Uterus (tissue), 4 donors: ENCODE measurements around the gene FRMD5. TPM values are rescaled to one million over a fixed set of nuclear protein-coding genes. Genes with fewer than 3 reads are reported as not detected.

Source experiments
- DNase-seq, 2 donors: peaks; one replicate each; pipeline ENCODE4 v3.0.0-alpha.2; 2019 to 2020
- H3K27ac ChIP-seq, 2 donors: fragments of 200-600 bp; sonication (generic); 1 replicate in 1 of 2; 2 replicates in 1 of 2; pipeline ENCODE4 v1.5.1; 2016 to 2018
- H3K27me3 ChIP-seq, 2 donors: fragments of 200-600 bp; sonication (generic); one replicate each; pipeline ENCODE4 v1.5.1; 2018 to 2019; ENCODE audit warnings: control low read depth in 1 of 2
- H3K36me3 ChIP-seq, 2 donors: fragments of 200-600 bp; sonication (generic); one replicate each; pipeline ENCODE4 v1.5.1; 2019; ENCODE audit warnings: control low read depth in 1 of 2
- H3K4me1 ChIP-seq, 2 donors: fragments of 200-600 bp; sonication (generic); one replicate each; pipeline ENCODE4 v1.5.1; 2018 to 2019; ENCODE audit warnings: control low read depth in 1 of 2
- H3K4me3 ChIP-seq, 2 donors: fragments of 200-600 bp; sonication (generic); 1 replicate in 1 of 2; 2 replicates in 1 of 2; pipeline ENCODE4 v1.5.1; 2018 to 2019; ENCODE audit warnings: mild to moderate bottlenecking in 1 of 2
- H3K9me3 ChIP-seq, 2 donors: fragments of 200-600 bp; sonication (generic); one replicate each; pipeline ENCODE4 v1.5.1; 2019; ENCODE audit warnings: control low read depth in 1 of 2
- CTCF ChIP-seq, 4 experiments: fragments of 200-600 bp in 2 of 4; fragments of 450-650 bp in 2 of 4; sonication (generic) in 2 of 4; IDR thresholded peaks; one replicate each; pipeline ENCODE4 v1.5.1; 2016 to 2019; ENCODE audit warnings: antibody characterized with exemption in 4 of 4, mild to moderate bottlenecking in 2 of 4, moderate library complexity in 1 of 4
- POLR2A ChIP-seq, 2 donors: fragments of 450-650 bp; IDR thresholded peaks; one replicate each; pipeline ENCODE4 v1.6.1; 2016; ENCODE audit warnings: antibody characterized with exemption in 2 of 2, mild to moderate bottlenecking in 1 of 2, moderate library complexity in 1 of 2
- intact Hi-C: fragments of 100-400 bp; cut with DNase I; formaldehyde crosslinking; loops from one replicate; pipeline ENCODE4 v1.15.1; 2023; ENCODE audit warnings: low total_unique reads
- total RNA-seq, 4 donors: library from RNA; depleted of rRNA in 3 of 4; stranded (reverse); fragments of >200 nt in 3 of 4; gene quantifications; one replicate each; pipeline versions ENCODE4 v1.1.0 to v1.2.4, GENCODE V29; 2014 to 2023
- donor health status: DM: yes; HTN: yes; CAD: no.

FRMD5 gene
- total RNA-seq, 4 donors from 2014 or later, result 0.37 to 1.0 TPM; not detected in 2

- Histone ChIP-seq H3K4me1 (no peaks in the 10 kb centered on the region), H3K27me3 (no peaks in the 10 kb centered on the region), H3K36me3 (no peaks in the 10 kb centered on the region), H3K9me3 (no peaks in the 10 kb centered on the region), H3K27ac (no peak overlapping the region), H3K4me3 (no peak overlapping the region)
- intact Hi-C loops, result no loop called here
- no peak for DNase-seq
- TF ChIP-seq POLR2A (IDR thresholded peaks at IDR 0.05), result no peak
These were observed 263.2 kb downstream of the FRMD5 start for GRCh38 chr15:43931790-43932435.

GRCh38 chr15:43931119-43931518 is 264.0 kb downstream of the FRMD5 start:
- H3K4me3 ChIP-seq, result no peak overlapping the region
- H3K27ac ChIP-seq, result no peak overlapping the region
- no peaks in the 10 kb centered on the region for H3K4me1 ChIP-seq
- intact Hi-C loops, result no loop called here
- no peaks in the 10 kb centered on the region for H3K9me3 ChIP-seq
- TF ChIP-seq CTCF (IDR thresholded peaks at IDR 0.05), result no peak
- no peak for TF ChIP-seq POLR2A (IDR thresholded peaks at IDR 0.05)
- no peaks in the 10 kb centered on the region for H3K27me3 ChIP-seq
- no peak for DNase-seq
- no peaks in the 10 kb centered on the region for H3K36me3 ChIP-seq

GRCh38 chr15:43930556-43930955 is 264.5 kb downstream of the FRMD5 start:
- TF ChIP-seq CTCF (IDR thresholded peaks at IDR 0.05), result no peak
- no peak for TF ChIP-seq POLR2A (IDR thresholded peaks at IDR 0.05)
- H3K4me1 ChIP-seq, result no peaks in the 10 kb centered on the region
- H3K4me3 ChIP-seq, result no peak overlapping the region
- no peak for DNase-seq
- no peak overlapping the region for H3K27ac ChIP-seq
- H3K36me3 ChIP-seq, result no peaks in the 10 kb centered on the region
- intact Hi-C loops, result no loop called here
- no peaks in the 10 kb centered on the region for H3K9me3 ChIP-seq
- no peaks in the 10 kb centered on the region for H3K27me3 ChIP-seq

- no peaks in the 10 kb centered on the region for H3K4me1 ChIP-seq
- no peak for DNase-seq
- H3K27me3 ChIP-seq, result no peaks in the 10 kb centered on the region
- H3K4me3 ChIP-seq, result no peak overlapping the region
- H3K36me3 ChIP-seq, result no peaks in the 10 kb centered on the region
- no peak for TF ChIP-seq POLR2A (IDR thresholded peaks at IDR 0.05)
- TF ChIP-seq CTCF (IDR thresholded peaks at IDR 0.05), result no peak
- intact Hi-C loops, result no loop called here
- H3K27ac ChIP-seq, result no peak overlapping the region
- no peaks in the 10 kb centered on the region for H3K9me3 ChIP-seq
These were observed 265.0 kb downstream of the FRMD5 start for GRCh38 chr15:43930079-43930478.

- no peaks in the 10 kb centered on the region for H3K27me3 ChIP-seq
- no peak for TF ChIP-seq CTCF (IDR thresholded peaks at IDR 0.05)
- intact Hi-C loops, result no loop called here
These were observed 266.9 kb downstream of the FRMD5 start for GRCh38 chr15:43928152-43928551.

GRCh38 chr15:43927203-43927602 is 267.9 kb downstream of the FRMD5 start:
- H3K4me1 ChIP-seq, result no peaks in the 10 kb centered on the region
- no peak overlapping the region for H3K27ac ChIP-seq
- H3K9me3 ChIP-seq, result no peaks in the 10 kb centered on the region
- intact Hi-C loops, result no loop called here
- DNase-seq, result no peak
- no peaks in the 10 kb centered on the region for H3K27me3 ChIP-seq
- no peak overlapping the region for H3K4me3 ChIP-seq
- TF ChIP-seq POLR2A (IDR thresholded peaks at IDR 0.05) (no peak), CTCF (IDR thresholded peaks at IDR 0.05) (no peak)
- H3K36me3 ChIP-seq, result no peaks in the 10 kb centered on the region

More at GRCh38 chr15:43928152-43928551, 266.9 kb downstream of the FRMD5 start:
- no peak overlapping the region for H3K4me3 ChIP-seq
- no peak for DNase-seq
- no peak overlapping the region for H3K27ac ChIP-seq
- no peaks in the 10 kb centered on the region for H3K9me3 ChIP-seq
- no peaks in the 10 kb centered on the region for H3K36me3 ChIP-seq
- H3K4me1 ChIP-seq, result no peaks in the 10 kb centered on the region
